GM12874 (cell line): ENCODE measurements around the gene IRF1.

Experiments used
- CTCF ChIP-seq: IDR thresholded peaks from 2 replicates; pipeline ENCODE4 v1.5.1; 2011; ENCODE audit warnings: low read depth, mild to moderate bottlenecking, control low read depth, low read length, moderate library complexity; ENCODE audit not compliant: insufficient read depth

Gene IRF1

GRCh38 chr5:132476876-132477781, 13.4 kb downstream of the IRF1 start:
- TF ChIP-seq CTCF, result peak; percentile 6; the same call in 1 of the 2 replicates

GRCh38 chr5:132475987-132476875, 14.3 kb downstream of the IRF1 start:
- no peak for TF ChIP-seq CTCF

- no peak for TF ChIP-seq CTCF
Measured at GRCh38 chr5:132475497-132475882, 15.1 kb downstream of the IRF1 start.

GRCh38 chr5:132474881-132475496, 15.6 kb downstream of the IRF1 start:
- no peak for TF ChIP-seq CTCF

- TF ChIP-seq CTCF, result no peak
Measured at GRCh38 chr5:132474131-132474723, 16.3 kb downstream of the IRF1 start.

GRCh38 chr5:132473668-132474067, 16.9 kb downstream of the IRF1 start:
- TF ChIP-seq CTCF, result no peak

GRCh38 chr5:132473019-132473531, 17.5 kb downstream of the IRF1 start:
- no peak for TF ChIP-seq CTCF
